NK-92 treated with Interleukin-12 subunit alpha and Interleukin-12 subunit beta, amount 100 ng/mL, for 24 hours (cell line): Measurements from ENCODE around the gene TAF11L8.
"Not testable (repeated sequence)": the region's sequence is repeated elsewhere in the genome, so short reads cannot be mapped to it uniquely, and the experiment has no call there.

Source experiments
- DNase-seq: peaks from one replicate; lab custom pipeline; 2025; lab: John Stamatoyannopoulos, UW

TAF11L8 gene

DNA sequence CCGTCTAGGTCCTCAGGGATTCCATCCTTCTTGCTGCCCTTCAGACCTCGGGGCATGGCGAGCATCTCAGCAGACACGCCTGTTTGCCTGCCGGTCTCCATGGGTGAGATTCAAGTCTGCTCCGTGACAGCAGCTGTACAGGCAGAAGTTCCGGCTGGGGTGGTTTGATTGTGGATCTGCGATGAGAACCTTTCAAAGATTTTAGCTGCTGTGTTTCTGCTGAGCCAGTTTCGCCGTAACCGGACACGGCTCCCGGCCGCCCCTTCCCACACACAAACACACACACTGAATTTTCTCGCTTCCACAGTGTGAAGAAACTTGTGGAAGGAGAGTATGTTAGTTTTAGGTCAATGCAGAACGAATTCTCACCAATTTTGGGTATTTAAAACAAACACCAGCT lies at the start of gene TAF11L8:
TSS of gene TAF11L8 (minus strand) at position 101 of the 400 bp plus-strand sequence.
- not testable (repeated sequence) for DNase-seq

DNA sequence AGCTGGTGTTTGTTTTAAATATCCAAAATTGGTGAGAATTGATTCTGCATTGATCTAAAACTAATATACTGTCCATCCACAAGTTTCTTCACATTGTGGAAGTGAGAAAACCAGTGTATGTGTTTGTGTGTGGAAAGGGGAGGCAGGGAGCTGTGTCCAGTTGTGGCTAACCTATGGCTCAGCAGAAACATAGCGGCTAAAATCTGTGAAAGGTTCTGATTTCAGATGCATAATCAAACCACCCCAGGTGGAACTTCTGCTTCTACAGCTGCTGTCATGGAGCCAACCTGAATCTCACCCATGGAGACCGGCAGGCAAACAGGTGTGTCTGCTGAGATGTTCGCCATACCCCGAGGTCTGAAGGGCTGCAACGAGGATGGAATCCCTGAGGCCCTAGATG lies 43.4 kb upstream of the TAF11L8 start, which contains the start of gene TAF11L14:
TSS of gene TAF11L14 (plus strand) at position 301 of the 400 bp plus-strand sequence.
- DNase-seq, result no peak

DNA sequence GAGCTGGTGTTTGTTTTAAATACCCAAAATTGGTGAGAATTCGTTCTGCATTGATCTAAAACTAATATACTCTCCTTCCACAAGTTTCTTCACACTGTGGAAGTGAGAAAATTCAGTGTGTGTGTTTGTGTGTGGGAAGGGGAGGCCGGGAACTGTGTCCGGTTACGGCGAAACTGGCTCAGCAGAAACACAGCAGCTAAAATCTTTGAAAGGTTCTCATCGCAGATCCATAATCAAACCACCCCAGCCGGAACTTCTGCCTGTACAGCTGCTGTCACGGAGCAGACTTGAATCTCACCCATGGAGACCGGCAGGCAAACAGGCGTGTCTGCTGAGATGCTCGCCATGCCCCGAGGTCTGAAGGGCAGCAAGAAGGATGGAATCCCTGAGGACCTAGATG lies 41.0 kb upstream of the TAF11L8 start, which contains the start of gene TAF11L13:
TSS of gene TAF11L13 (plus strand) at position 301 of the 400 bp plus-strand sequence.
- not testable (repeated sequence) for DNase-seq

DNA sequence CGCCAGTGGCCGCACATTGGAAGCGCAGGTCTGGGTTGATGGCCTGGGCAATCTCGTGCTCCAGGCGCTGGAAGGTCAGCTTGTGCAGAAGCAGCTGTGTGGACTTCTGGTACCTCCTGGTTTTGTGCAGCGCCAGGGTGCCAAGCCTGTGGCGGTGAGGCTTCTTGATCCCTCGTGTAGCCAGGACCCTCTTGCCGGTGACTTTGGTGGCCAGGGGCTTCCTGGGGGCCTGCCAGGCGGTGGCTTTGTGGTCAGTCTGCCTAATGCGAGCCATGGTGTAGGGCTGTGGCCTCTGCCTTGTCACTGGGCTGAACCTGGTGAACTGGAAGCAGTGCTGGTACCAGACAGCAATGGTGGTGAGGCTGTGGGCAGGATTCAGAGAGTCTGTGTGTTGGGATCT lies 34.9 kb upstream of the TAF11L8 start:
- no peak for DNase-seq

DNA sequence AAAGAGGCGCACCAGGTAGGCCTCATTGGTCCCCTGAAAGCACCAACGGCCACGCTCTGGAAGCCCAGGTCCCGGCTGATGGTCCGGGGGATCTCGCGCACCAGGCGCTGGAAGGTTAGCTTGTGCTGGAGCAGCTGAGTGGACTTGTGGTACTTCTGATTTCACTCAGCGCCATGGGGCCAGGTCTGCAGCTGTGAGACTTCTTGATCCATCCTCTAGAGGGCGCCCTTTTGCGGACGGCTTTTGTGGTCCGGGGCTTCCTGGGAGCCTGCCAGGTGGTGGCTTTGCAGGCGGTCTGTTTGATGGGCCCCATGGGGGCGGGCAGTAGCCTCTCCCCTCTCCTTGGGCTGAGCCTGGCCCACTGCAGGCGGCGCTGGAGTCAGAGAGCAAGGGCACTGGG lies 29.9 kb upstream of the TAF11L8 start:
- no peak for DNase-seq

DNA sequence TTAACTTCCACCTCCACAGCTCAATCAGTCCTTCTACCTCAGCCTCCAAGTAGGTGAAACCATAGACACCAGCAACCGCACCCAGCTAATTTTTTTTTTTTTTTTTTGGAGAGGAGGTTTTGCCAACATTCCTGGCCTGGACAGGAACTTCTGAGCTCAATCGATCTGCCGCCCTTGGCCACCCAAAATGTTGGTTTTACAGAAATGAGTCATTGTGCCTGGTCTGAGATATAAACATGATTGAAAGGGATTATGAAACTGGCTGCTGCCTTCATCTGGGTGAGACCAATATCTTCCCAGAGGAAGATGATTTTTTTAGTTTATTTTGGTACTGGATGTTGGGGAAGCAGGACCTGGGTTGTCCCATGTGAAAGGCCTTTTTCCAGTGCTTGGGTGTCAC lies 28.6 kb upstream of the TAF11L8 start:
- no peak for DNase-seq

DNA sequence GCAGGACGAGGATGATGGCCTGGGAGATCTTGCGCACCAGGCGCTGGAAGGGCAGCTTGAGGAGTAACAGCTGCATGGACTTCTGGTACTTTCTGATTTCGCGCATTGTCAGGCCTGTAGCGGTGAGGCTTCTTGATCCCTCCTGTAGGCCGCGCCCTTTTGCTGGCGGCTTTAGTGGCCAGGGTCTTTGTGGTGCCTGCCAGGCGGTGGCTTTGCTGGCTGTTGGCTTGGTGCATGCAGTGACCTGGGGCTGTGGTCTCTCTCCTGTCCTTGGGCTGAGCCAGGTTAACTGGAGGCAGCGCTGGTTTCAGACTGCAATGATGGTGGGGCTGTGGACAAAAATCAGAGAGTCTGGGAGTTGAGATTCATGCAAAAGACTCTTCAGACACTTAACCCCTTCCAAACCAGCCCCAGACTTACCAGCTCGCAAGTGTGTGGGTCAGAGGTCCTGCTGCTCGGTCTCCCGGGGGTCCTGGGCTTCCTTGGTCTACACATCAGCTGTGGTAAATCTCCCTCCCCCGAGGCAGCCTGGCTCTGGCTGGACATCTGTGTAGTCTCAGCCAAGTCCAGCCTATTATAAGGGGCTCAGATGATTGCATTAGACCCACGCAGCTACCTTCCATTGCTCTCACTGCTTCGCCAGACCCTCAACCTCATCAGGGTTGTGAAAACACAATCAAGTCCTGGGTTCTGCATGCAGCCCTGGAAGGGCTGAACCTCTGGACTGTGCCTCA lies 24.3 kb upstream of the TAF11L8 start:
- DNase-seq, result no peak

DNA sequence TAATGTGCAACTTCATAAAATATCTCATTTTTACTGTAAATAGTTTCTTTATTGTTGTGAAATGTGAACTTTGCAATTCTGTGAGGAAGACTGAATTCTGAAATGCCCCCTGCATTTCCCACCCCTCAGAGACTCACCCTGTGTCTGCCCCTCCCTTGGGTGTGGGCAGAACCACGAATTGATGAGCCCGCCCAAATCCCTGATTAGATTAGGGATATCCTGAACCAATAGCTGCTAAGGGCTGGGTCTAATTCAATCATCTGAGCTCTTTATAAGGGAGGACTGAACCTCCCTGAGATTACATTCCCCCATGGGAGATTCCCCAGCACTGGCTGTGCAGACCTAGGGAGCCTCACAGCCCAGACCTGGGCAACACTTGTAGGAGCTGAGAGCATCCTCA lies 19.3 kb upstream of the TAF11L8 start, which contains the start of gene TAF11L12:
TSS of gene TAF11L12 (plus strand) at position 301 of the 400 bp plus-strand sequence.
- DNase-seq, result not testable (repeated sequence)

DNA sequence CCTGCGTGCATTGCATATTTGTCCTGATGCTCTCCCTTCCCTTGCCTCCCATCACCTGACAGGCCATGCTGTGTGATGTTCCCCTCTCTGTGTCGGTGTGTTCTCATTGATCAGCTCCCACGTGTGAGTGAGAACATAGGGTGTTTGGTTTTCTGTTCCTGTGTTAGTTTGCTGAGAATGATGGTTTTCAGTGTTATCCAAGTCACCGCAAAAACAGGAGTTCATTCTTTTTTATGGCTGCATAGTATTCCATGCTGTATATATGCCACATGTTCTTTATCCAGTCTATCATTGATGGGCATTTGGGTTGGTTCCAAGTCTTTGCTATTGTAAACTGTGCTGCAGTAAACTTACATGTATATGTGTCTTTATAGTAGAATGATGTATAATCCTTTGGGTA lies 16.7 kb upstream of the TAF11L8 start:
- DNase-seq, result not testable (repeated sequence)

DNA sequence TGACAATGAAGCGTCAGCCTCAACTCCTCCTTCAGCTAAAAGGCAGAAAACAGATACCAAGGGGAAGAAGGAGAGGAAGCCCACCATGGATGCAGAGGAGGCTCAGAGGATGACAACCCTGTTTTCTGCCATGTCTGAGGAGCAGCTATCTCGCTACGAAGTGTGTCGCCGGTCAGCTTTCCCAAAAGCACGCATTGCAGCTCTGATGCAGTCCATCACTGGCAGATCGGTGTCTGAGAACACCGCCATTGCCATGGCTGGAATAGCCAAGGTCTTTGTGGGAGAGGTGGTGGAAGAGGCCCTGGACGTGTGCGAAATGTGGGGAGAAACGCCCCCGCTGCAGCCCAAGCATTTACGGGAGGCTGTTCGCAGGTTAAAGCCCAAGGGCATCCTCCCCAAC lies 14.2 kb upstream of the TAF11L8 start:
- no peak for DNase-seq

DNA sequence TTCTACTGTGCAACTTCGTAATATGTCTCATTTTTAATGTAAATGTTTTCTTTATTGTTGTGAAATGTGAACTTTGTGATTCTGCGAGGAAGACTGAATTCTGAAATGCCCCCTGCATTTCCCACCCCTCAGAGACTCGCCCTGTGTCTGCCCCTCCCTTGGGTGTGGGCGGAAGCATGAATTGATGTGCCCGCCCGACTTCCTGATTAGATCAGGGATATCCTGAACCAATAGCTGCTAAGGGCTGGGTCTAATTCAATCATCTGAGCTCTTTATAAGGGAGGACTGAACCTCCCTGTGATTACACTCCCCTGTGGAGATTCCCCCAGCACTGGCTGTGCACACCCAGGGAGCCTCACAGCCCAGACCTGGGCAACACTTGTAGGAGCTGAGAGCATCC lies 13.1 kb upstream of the TAF11L8 start, which contains the start of gene TAF11L11:
TSS of gene TAF11L11 (plus strand) at position 304 of the 400 bp plus-strand sequence.
- not testable (repeated sequence) for DNase-seq

DNA sequence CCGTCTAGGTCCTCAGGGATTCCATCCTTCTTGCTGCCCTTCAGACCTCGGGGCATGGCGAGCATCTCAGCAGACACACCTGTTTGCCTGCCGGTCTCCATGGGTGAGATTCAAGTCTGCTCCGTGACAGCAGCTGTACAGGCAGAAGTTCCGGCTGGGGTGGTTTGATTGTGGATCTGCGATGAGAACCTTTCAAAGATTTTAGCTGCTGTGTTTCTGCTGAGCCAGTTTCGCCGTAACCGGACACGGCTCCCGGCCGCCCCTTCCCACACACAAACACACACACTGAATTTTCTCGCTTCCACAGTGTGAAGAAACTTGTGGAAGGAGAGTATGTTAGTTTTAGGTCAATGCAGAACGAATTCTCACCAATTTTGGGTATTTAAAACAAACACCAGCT lies 7.0 kb upstream of the TAF11L8 start, which contains the start of gene TAF11L10:
TSS of gene TAF11L10 (minus strand) at position 101 of the 400 bp plus-strand sequence.
- DNase-seq, result not testable (repeated sequence)

DNA sequence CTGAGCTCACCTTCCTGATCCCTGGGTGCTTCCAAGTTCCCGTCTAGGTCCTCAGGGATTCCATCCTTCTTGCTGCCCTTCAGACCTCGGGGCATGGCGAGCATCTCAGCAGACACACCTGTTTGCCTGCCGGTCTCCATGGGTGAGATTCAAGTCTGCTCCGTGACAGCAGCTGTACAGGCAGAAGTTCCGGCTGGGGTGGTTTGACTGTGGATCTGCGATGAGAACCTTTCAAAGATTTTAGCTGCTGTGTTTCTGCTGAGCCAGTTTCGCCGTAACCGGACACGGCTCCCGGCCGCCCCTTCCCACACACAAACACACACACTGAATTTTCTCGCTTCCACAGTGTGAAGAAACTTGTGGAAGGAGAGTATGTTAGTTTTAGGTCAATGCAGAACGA lies 3.5 kb upstream of the TAF11L8 start, which contains the start of gene TAF11L9:
TSS of gene TAF11L9 (minus strand) at position 140 of the 400 bp plus-strand sequence.
- DNase-seq, result not testable (repeated sequence)

DNA sequence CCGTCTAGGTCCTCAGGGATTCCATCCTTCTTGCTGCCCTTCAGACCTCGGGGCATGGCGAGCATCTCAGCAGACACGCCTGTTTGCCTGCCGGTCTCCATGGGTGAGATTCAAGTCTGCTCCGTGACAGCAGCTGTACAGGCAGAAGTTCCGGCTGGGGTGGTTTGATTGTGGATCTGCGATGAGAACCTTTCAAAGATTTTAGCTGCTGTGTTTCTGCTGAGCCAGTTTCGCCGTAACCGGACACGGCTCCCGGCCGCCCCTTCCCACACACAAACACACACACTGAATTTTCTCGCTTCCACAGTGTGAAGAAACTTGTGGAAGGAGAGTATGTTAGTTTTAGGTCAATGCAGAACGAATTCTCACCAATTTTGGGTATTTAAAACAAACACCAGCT lies 5.1 kb downstream of the TAF11L8 start, which contains the start of gene TAF11L7:
TSS of gene TAF11L7 (minus strand) at position 101 of the 400 bp plus-strand sequence.
- not testable (repeated sequence) for DNase-seq
